DOHH2 (cell line): Measurements from ENCODE around the gene PAH.

Source experiments
- H3F3A ChIP-seq: fragments of 200-600 bp; sonication (generic), shearing (Covaris generic); 2 replicates; pipeline ENCODE4 v1.6.0; 2016; ENCODE audit warnings: antibody characterized with exemption, mild to moderate bottlenecking; ENCODE audit not compliant: control insufficient read depth, insufficient read depth
- H3K27ac ChIP-seq: fragments of 200-600 bp; sonication (generic); 2 replicates; pipeline ENCODE4 v1.5.1; 2014; ENCODE audit warnings: low read depth, mild to moderate bottlenecking, low read length, moderate library complexity
- H3K27me3 ChIP-seq: fragments of 200-600 bp; sonication (generic); 2 replicates; pipeline ENCODE4 v1.6.1; 2014; ENCODE audit warnings: mild to moderate bottlenecking, low read length, mixed read lengths; ENCODE audit not compliant: control insufficient read depth
- H3K36me3 ChIP-seq: fragments of 200-600 bp; sonication (generic); 2 replicates; pipeline ENCODE4 v1.6.1; 2014; ENCODE audit warnings: mild to moderate bottlenecking, low read length, moderate library complexity, mixed read lengths; ENCODE audit not compliant: control insufficient read depth
- H3K4me1 ChIP-seq: fragments of 200-600 bp; sonication (generic); 2 replicates; pipeline ENCODE4 v1.6.1; 2014; ENCODE audit warnings: mild to moderate bottlenecking, low read length, mixed read lengths; ENCODE audit not compliant: control insufficient read depth
- H3K4me2 ChIP-seq: fragments of 200-600 bp; sonication (generic); 2 replicates; pipeline ENCODE4 v1.6.0; 2014; ENCODE audit warnings: mild to moderate bottlenecking, low read length, moderate library complexity
- H3K4me3 ChIP-seq: fragments of 200-600 bp; sonication (generic); 2 replicates; pipeline ENCODE4 v1.5.1; 2014; ENCODE audit warnings: mild to moderate bottlenecking, low read length, mixed read lengths
- H3K79me2 ChIP-seq: fragments of 200-600 bp; sonication (generic); 2 replicates; pipeline ENCODE4 v1.6.1; 2014; ENCODE audit warnings: mild to moderate bottlenecking, low read length, mixed read lengths; ENCODE audit not compliant: control insufficient read depth
- H3K9me2 ChIP-seq: fragments of 200-600 bp; sonication (generic); replicated peaks from 2 replicates; pipeline ENCODE4 v1.6.1; 2014; ENCODE audit warnings: mild to moderate bottlenecking, low read length, mixed read lengths; ENCODE audit not compliant: control insufficient read depth
- H3K9me3 ChIP-seq: fragments of 200-600 bp; sonication (generic); 2 replicates; pipeline ENCODE4 v1.6.1; 2014; ENCODE audit warnings: antibody characterized with exemption, low read length, mixed read lengths; ENCODE audit not compliant: control insufficient read depth, insufficient read depth
- H4K20me1 ChIP-seq: fragments of 200-600 bp; sonication (generic); 2 replicates; pipeline ENCODE4 v1.6.0; 2014; ENCODE audit warnings: low read depth, mild to moderate bottlenecking, antibody characterized with exemption, low read length, moderate library complexity; ENCODE audit not compliant: control insufficient read depth, insufficient read depth
- CTCF ChIP-seq: fragments of 200-600 bp; sonication (generic); IDR thresholded peaks from one replicate; pipeline ENCODE4 v1.5.1; 2014; ENCODE audit warnings: antibody characterized with exemption, mild to moderate bottlenecking, low read depth, low read length; ENCODE audit not compliant: poor library complexity, severe bottlenecking
- EZH2phosphoT487 ChIP-seq: fragments of 200-600 bp; sonication (generic); IDR thresholded peaks from 2 replicates; pipeline ENCODE4 v1.6.1; 2017; ENCODE audit warnings: borderline replicate concordance, mild to moderate bottlenecking, antibody characterized with exemption, low read length, moderate library complexity, mixed read lengths

PAH gene

GRCh38 chr12:102961466-102961855 is 44.4 kb upstream of the PAH start:
- H3K27me3 ChIP-seq: peaks cover 25% of the 10 kb centered on the region
- H3K79me2 ChIP-seq: no peaks in the 10 kb centered on the region
- no peaks in the 10 kb centered on the region for H3K9me3 ChIP-seq
- H3K9me2 ChIP-seq: no peaks in the 10 kb centered on the region
- H3K4me3 ChIP-seq: no peak overlapping the region
- TF ChIP-seq EZH2phosphoT487: no peak
- no peak for TF ChIP-seq CTCF
- H3K27ac ChIP-seq: no peak overlapping the region
- no peaks in the 10 kb centered on the region for H3K36me3 ChIP-seq
- H4K20me1 ChIP-seq: no peaks in the 10 kb centered on the region
- H3F3A ChIP-seq: no peaks in the 10 kb centered on the region
- no peak overlapping the region for H3K4me2 ChIP-seq
- no peaks in the 10 kb centered on the region for H3K4me1 ChIP-seq

DNA sequence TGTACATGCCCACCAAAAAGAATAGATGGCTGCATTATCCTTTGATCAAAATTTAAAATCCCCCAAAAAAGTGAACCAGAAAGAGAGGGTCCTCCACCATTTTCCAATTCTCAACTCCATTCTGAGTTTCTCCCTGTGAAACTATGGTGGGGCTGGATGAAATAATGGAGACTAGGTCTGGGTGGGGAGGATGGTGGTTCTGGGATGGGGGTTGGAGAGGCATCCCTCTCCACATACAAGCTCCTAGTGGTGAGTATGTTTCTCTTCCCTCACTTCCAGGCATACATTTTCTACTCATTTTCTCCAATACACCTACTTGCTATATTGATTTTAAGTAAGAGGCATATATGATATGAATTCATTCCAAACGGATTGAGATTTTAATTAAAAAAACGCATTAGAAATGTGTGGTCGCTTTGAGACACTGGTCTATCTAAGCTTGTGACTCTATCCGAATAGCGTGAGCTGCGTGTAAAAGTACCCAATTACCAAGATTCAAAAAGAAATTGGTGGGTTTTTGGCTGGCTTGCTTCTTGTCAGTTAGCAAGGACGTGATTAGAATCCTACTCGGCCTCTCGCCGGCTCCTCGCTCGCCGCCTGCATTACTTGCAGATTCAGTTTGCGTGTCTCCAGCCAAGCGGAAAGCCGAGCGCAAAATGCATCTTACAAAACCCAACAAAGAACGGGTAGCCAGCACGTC is 43.9 kb upstream of the PAH start:
- H3K79me2 ChIP-seq: no peaks in the 10 kb centered on the region
- H3K9me2 ChIP-seq: no peaks in the 10 kb centered on the region
- H3K4me3 ChIP-seq: no peak overlapping the region
- H3K27me3 ChIP-seq: peaks cover 25% of the 10 kb centered on the region
- H3K36me3 ChIP-seq: no peaks in the 10 kb centered on the region
- no peaks in the 10 kb centered on the region for H3K4me1 ChIP-seq
- H3K9me3 ChIP-seq: no peaks in the 10 kb centered on the region
- H3K4me2 ChIP-seq: no peak overlapping the region
- H4K20me1 ChIP-seq: no peaks in the 10 kb centered on the region
- H3K27ac ChIP-seq: no peak overlapping the region
- TF ChIP-seq CTCF (no peak), EZH2phosphoT487 (no peak)
- no peaks in the 10 kb centered on the region for H3F3A ChIP-seq

GRCh38 chr12:102959391-102959790 is 42.3 kb upstream of the PAH start:
- H3F3A ChIP-seq: no peaks in the 10 kb centered on the region
- H3K9me3 ChIP-seq: no peaks in the 10 kb centered on the region
- no peak overlapping the region for H3K4me2 ChIP-seq
- TF ChIP-seq EZH2phosphoT487 (no peak), CTCF (no peak)
- H3K79me2 ChIP-seq: no peaks in the 10 kb centered on the region
- no peaks in the 10 kb centered on the region for H4K20me1 ChIP-seq
- no peaks in the 10 kb centered on the region for H3K36me3 ChIP-seq
- H3K27ac ChIP-seq: no peak overlapping the region
- H3K9me2 ChIP-seq: no peaks in the 10 kb centered on the region
- no peak overlapping the region for H3K4me3 ChIP-seq
- H3K27me3 ChIP-seq: peaks cover 28% of the 10 kb centered on the region
- H3K4me1 ChIP-seq: no peaks in the 10 kb centered on the region
